ENCODE results near the gene UTS2B. TPM values are rescaled to one million over a fixed set of nuclear protein-coding genes. Genes with fewer than 3 reads are reported as not detected.
A peak's percentile ranks its signal among the peaks of the same experiment; 100 is the strongest.

The UTS2B gene
- total RNA-seq, 1 donor from 2014 or later: 0.42 TPM

GRCh38 chr3:191355406-191355805, 25.1 kb upstream of the UTS2B start:
- intact Hi-C loops (cut with micrococcal nuclease): no loop called here
- DNase-seq: no peak
- ATAC-seq: no peak

- DNase-seq: no peak
- intact Hi-C loops (cut with micrococcal nuclease): no loop called here
- no peak for ATAC-seq
Measured at GRCh38 chr3:191353022-191353777, 22.9 kb upstream of the UTS2B start.

GRCh38 chr3:191352014-191352413, 21.7 kb upstream of the UTS2B start:
- ATAC-seq (no peak), DNase-seq (no peak)
- intact Hi-C loops (cut with micrococcal nuclease): no loop called here

- intact Hi-C loops (cut with micrococcal nuclease): no loop called here
- ATAC-seq (no peak), DNase-seq (no peak)
Measured at GRCh38 chr3:191350396-191351090, 20.2 kb upstream of the UTS2B start.

- ATAC-seq (no peak), DNase-seq (no peak)
- intact Hi-C loops (cut with micrococcal nuclease): no loop called here
Measured at GRCh38 chr3:191348098-191348497, 17.8 kb upstream of the UTS2B start.

GRCh38 chr3:191347228-191347627, 16.9 kb upstream of the UTS2B start:
- intact Hi-C loops (cut with micrococcal nuclease): no loop called here
- DNase-seq (no peak), ATAC-seq (no peak)

GRCh38 chr3:191345334-191345733, 15.0 kb upstream of the UTS2B start:
- no peak for DNase-seq
- ATAC-seq: no peak
- intact Hi-C loops (cut with micrococcal nuclease): no loop called here

GRCh38 chr3:191343913-191344312, 13.6 kb upstream of the UTS2B start:
- intact Hi-C loops (cut with micrococcal nuclease): no loop called here
- DNase-seq (no peak), ATAC-seq (no peak)

GRCh38 chr3:191343115-191343514, 12.8 kb upstream of the UTS2B start:
- DNase-seq (no peak), ATAC-seq (no peak)
- intact Hi-C loops (cut with micrococcal nuclease): no loop called here

GRCh38 chr3:191342411-191342810, 12.1 kb upstream of the UTS2B start:
- DNase-seq (no peak), ATAC-seq (peak; percentile 34)
- intact Hi-C loops (cut with micrococcal nuclease): no loop called here

GRCh38 chr3:191342006-191342405, 11.7 kb upstream of the UTS2B start:
- no peak for ATAC-seq
- intact Hi-C loops (cut with micrococcal nuclease): no loop called here

GRCh38 chr3:191340966-191341365, 10.6 kb upstream of the UTS2B start:
- ATAC-seq (no peak), DNase-seq (no peak)
- intact Hi-C loops (cut with micrococcal nuclease): no loop called here

More at GRCh38 chr3:191342006-191342405, 11.7 kb upstream of the UTS2B start:
- no peak for DNase-seq

GRCh38 chr3:191340351-191340750, 10.0 kb upstream of the UTS2B start:
- intact Hi-C loops (cut with micrococcal nuclease): no loop called here
- ATAC-seq (no peak), DNase-seq (no peak)

- ATAC-seq: peak; percentile 13
- no peak for DNase-seq
- intact Hi-C loops (cut with micrococcal nuclease): no loop called here
Measured at GRCh38 chr3:191339316-191339917, 9.1 kb upstream of the UTS2B start.

- DNase-seq (no peak), ATAC-seq (no peak)
- intact Hi-C loops (cut with micrococcal nuclease): no loop called here
Measured at GRCh38 chr3:191338177-191338488, 7.8 kb upstream of the UTS2B start.

- ATAC-seq (no peak), DNase-seq (no peak)
- intact Hi-C loops (cut with micrococcal nuclease): no loop called here
Measured at GRCh38 chr3:191336833-191337232, 6.5 kb upstream of the UTS2B start.

GRCh38 chr3:191334346-191334893, 4.1 kb upstream of the UTS2B start:
- ATAC-seq: no peak
- intact Hi-C loops (cut with micrococcal nuclease): no loop called here
- no peak for DNase-seq

GRCh38 chr3:191333298-191333880, 3.1 kb upstream of the UTS2B start:
- DNase-seq (no peak), ATAC-seq (no peak)
- intact Hi-C loops (cut with micrococcal nuclease): no loop called here

GRCh38 chr3:191331388-191331787, 1.1 kb upstream of the UTS2B start:
- DNase-seq (no peak), ATAC-seq (no peak)
- intact Hi-C loops (cut with micrococcal nuclease): no loop called here

GRCh38 chr3:191330530-191331048, 263 bp upstream of the UTS2B start:
- ATAC-seq (peak; percentile 21), DNase-seq (no peak)
- intact Hi-C loops (cut with micrococcal nuclease): no loop called here

Data from left ventricle myocardium superior (tissue), 1 donor.